HL-60 (cell line): ENCODE measurements around the gene WDR77.

ENCODE experiments used
- DNase-seq, 2 experiments: peaks; one replicate each; pipeline ENCODE4 v3.0.0-alpha.2; 2010 to 2020; ENCODE audit warnings: low read depth in 1 of 2, low spot score in 1 of 2
- H3K27ac ChIP-seq: fragments of 250-450 bp; sonication (Bioruptor Pico); replicated peaks from 2 replicates; pipeline ENCODE4 v1.5.1; 2020; ENCODE audit warnings: mild to moderate bottlenecking, moderate library complexity
- H3K27me3 ChIP-seq: fragments of 250-450 bp; sonication (Bioruptor Pico); 2 replicates; pipeline ENCODE4 v1.5.1; 2021; ENCODE audit warnings: mild to moderate bottlenecking, moderate library complexity; ENCODE audit not compliant: insufficient read depth, poor library complexity, severe bottlenecking
- H3K4me3 ChIP-seq: replicated peaks from 2 replicates; pipeline ENCODE4 v1.5.1; 2011; ENCODE audit warnings: mild to moderate bottlenecking, control low read depth, low read length; ENCODE audit not compliant: insufficient read depth
- CTCF ChIP-seq: IDR thresholded peaks from one replicate; pipeline ENCODE4 v1.5.1; 2011; ENCODE audit warnings: low read length, control low read depth, inconsistent platforms; ENCODE audit not compliant: insufficient read depth
- GABPA ChIP-seq: IDR thresholded peaks from 2 replicates; pipeline ENCODE4 v1.6.1; 2012; ENCODE audit warnings: low read depth
- POLR2AphosphoS5 ChIP-seq: IDR thresholded peaks from 2 replicates; pipeline ENCODE4 v1.6.1; 2012; ENCODE audit warnings: low read depth
- REST ChIP-seq: IDR thresholded peaks from 2 replicates; pipeline ENCODE4 v1.6.1; 2012; ENCODE audit warnings: low read depth; ENCODE audit not compliant: insufficient replicate concordance
- SPI1 ChIP-seq: IDR thresholded peaks from 2 replicates; pipeline ENCODE4 v1.6.1; 2012; ENCODE audit warnings: low read depth, mild to moderate bottlenecking, borderline replicate concordance
- long read RNA-seq: library from polyadenylated mRNA; unstranded; transcript quantifications from one replicate; pipeline ENCODE4 v2.0.0, GENCODE V29; 2020

Gene WDR77
- long read RNA-seq, transcript WDR77-201 (10 exons, 2,576 nt): major isoform, 69 of 87 reads
- long read RNA-seq, partial matches to known transcripts: 10 of 87 reads
- long read RNA-seq, other reads (novel, unspliced or antisense): 8 of 87 reads

- Histone ChIP-seq H3K4me3 (peak within 1 kb of the TSS; percentile 88), H3K27ac (peak within 1 kb of the TSS; percentile 84), H3K27me3 (no peaks in the 10 kb centered on the region)
- DNase-seq: peak; percentile 98
- TF ChIP-seq GABPA (no peak), SPI1 (no peak), POLR2AphosphoS5 (peak; percentile 66; the same call in 1 of the 2 replicates), REST (no peak), CTCF (no peak)
Measured at GRCh38 chr1:111448918-111449702, at the start of gene WDR77, which contains the start of gene ATP5PB. Gene WDR77 (minus strand): TSS chr1:111449256. CDS start chr1:111449169, 87 bp downstream. Gene ATP5PB (plus strand): TSS chr1:111449464. CDS start chr1:111449542, 78 bp downstream.

- DNase-seq: no peak
- H3K4me3 ChIP-seq: no peak overlapping the region
- H3K27ac ChIP-seq: no peak overlapping the region
- TF ChIP-seq GABPA (no peak), REST (no peak), CTCF (no peak), SPI1 (no peak), POLR2AphosphoS5 (no peak)
- no peaks in the 10 kb centered on the region for H3K27me3 ChIP-seq
Measured at GRCh38 chr1:111497592-111497991, 48.5 kb upstream of the WDR77 start.

- no peaks in the 10 kb centered on the region for H3K27me3 ChIP-seq
- no peak overlapping the region for H3K27ac ChIP-seq
- no peak overlapping the region for H3K4me3 ChIP-seq
- DNase-seq: no peak
- TF ChIP-seq CTCF: no peak
- no peak for TF ChIP-seq GABPA
- TF ChIP-seq SPI1: no peak
- TF ChIP-seq POLR2AphosphoS5: no peak
- no peak for TF ChIP-seq REST
Measured at GRCh38 chr1:111496398-111496797, 47.3 kb upstream of the WDR77 start.
